DND-41 (cell line): Measurements from ENCODE around the gene AGAP1.

ENCODE experiments used
- ATAC-seq: fragments of 200-7000 bp; cut with Tn5 transposase; 3 replicates; pipeline ENCODE4 v1.9.1; 2021; ENCODE audit warnings: low read depth; ENCODE audit not compliant: insufficient read depth
- DNase-seq: peaks from one replicate; pipeline ENCODE4 v3.0.0-alpha.2; 2020
- H2AFZ ChIP-seq: 2 replicates; pipeline ENCODE4 v1.6.0; 2012; ENCODE audit warnings: low read depth, low read length
- H3K27ac ChIP-seq: 2 replicates; pipeline ENCODE4 v1.5.1; 2012; ENCODE audit warnings: low read length, inconsistent platforms
- H3K27me3 ChIP-seq: fragments of 200-600 bp; sonication (generic); 2 replicates; pipeline ENCODE4 v1.6.0; 2012; ENCODE audit warnings: low read length, mild to moderate bottlenecking, inconsistent platforms; ENCODE audit not compliant: insufficient read depth, poor library complexity
- H3K36me3 ChIP-seq: 2 replicates; pipeline ENCODE4 v1.5.1; 2012; ENCODE audit warnings: low read length, inconsistent platforms; ENCODE audit not compliant: insufficient read depth
- H3K4me1 ChIP-seq: 2 replicates; pipeline ENCODE4 v1.5.1; 2012; ENCODE audit warnings: mild to moderate bottlenecking, low read length; ENCODE audit not compliant: insufficient read depth
- H3K4me2 ChIP-seq: 2 replicates; pipeline ENCODE4 v1.6.0; 2012; ENCODE audit warnings: mild to moderate bottlenecking, moderate library complexity, low read length, inconsistent platforms; ENCODE audit not compliant: insufficient read depth
- H3K4me3 ChIP-seq, 2 experiments: fragments of 200-600 bp in 1 of 2; shearing (Covaris generic) in 1 of 2; 2 replicates each; pipeline ENCODE4 v1.5.1; 2012 to 2016; ENCODE audit warnings: inconsistent platforms in 2 of 2, low read length in 2 of 2, mild to moderate bottlenecking in 2 of 2, low read depth in 1 of 2, moderate library complexity in 1 of 2
- H3K79me2 ChIP-seq: 2 replicates; pipeline ENCODE4 v1.6.0; 2012; ENCODE audit warnings: low read length, inconsistent platforms; ENCODE audit not compliant: insufficient read depth
- H3K9ac ChIP-seq: 2 replicates; pipeline ENCODE4 v1.6.0; 2012; ENCODE audit warnings: low read depth, mild to moderate bottlenecking, inconsistent platforms, low read length, moderate library complexity
- H3K9me3 ChIP-seq: 2 replicates; pipeline ENCODE4 v1.5.1; 2012; ENCODE audit warnings: low read length, moderate library complexity, mild to moderate bottlenecking, inconsistent platforms; ENCODE audit not compliant: insufficient read depth, severe bottlenecking
- H4K20me1 ChIP-seq: 2 replicates; pipeline ENCODE4 v1.6.0; 2012; ENCODE audit warnings: low read length; ENCODE audit not compliant: insufficient read depth
- EZH2 ChIP-seq: IDR thresholded peaks from 3 replicates; pipeline ENCODE4 v1.6.1; 2012; ENCODE audit warnings: borderline replicate concordance, low read depth, mild to moderate bottlenecking, moderate library complexity, low read length, inconsistent platforms; ENCODE audit not compliant: severe bottlenecking
- TF ChIP-seq, protein P1 (sequence below): IDR thresholded peaks from 2 replicates; pipeline ENCODE4 v1.5.1; 2012; ENCODE audit warnings: borderline replicate concordance, low read length, moderate library complexity, mild to moderate bottlenecking; ENCODE audit not compliant: poor library complexity, severe bottlenecking; ENCODE audit errors: extremely low read depth

Gene AGAP1

GRCh38 chr2:235561450-235561849, 67.6 kb downstream of the AGAP1 start:
- no peaks in the 10 kb centered on the region for H3K79me2 ChIP-seq
- H3K27me3 ChIP-seq, result peaks cover 25% of the 10 kb centered on the region
- no peak overlapping the region for H2AFZ ChIP-seq
- ATAC-seq (no peak), DNase-seq (no peak)
- H3K9me3 ChIP-seq, result no peaks in the 10 kb centered on the region
- TF ChIP-seq, protein P1, sequence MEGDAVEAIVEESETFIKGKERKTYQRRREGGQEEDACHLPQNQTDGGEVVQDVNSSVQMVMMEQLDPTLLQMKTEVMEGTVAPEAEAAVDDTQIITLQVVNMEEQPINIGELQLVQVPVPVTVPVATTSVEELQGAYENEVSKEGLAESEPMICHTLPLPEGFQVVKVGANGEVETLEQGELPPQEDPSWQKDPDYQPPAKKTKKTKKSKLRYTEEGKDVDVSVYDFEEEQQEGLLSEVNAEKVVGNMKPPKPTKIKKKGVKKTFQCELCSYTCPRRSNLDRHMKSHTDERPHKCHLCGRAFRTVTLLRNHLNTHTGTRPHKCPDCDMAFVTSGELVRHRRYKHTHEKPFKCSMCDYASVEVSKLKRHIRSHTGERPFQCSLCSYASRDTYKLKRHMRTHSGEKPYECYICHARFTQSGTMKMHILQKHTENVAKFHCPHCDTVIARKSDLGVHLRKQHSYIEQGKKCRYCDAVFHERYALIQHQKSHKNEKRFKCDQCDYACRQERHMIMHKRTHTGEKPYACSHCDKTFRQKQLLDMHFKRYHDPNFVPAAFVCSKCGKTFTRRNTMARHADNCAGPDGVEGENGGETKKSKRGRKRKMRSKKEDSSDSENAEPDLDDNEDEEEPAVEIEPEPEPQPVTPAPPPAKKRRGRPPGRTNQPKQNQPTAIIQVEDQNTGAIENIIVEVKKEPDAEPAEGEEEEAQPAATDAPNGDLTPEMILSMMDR, result no peak
- TF ChIP-seq EZH2, result no peak
- H3K27ac ChIP-seq, result no peak overlapping the region
- no peak overlapping the region for H3K4me2 ChIP-seq
- no peaks in the 10 kb centered on the region for H4K20me1 ChIP-seq
- no peaks in the 10 kb centered on the region for H3K36me3 ChIP-seq
- no peak overlapping the region for H3K4me3 ChIP-seq
- no peaks in the 10 kb centered on the region for H3K4me1 ChIP-seq
- H3K9ac ChIP-seq, result no peak overlapping the region

- no peak overlapping the region for H3K9ac ChIP-seq
- H3K27me3 ChIP-seq, result peaks cover 23% of the 10 kb centered on the region
- H3K36me3 ChIP-seq, result no peaks in the 10 kb centered on the region
- TF ChIP-seq, protein P1, result no peak
- no peak for TF ChIP-seq EZH2
- no peak overlapping the region for H2AFZ ChIP-seq
- H3K4me1 ChIP-seq, result no peaks in the 10 kb centered on the region
- no peak overlapping the region for H3K4me3 ChIP-seq
- DNase-seq (no peak), ATAC-seq (no peak)
- no peaks in the 10 kb centered on the region for H4K20me1 ChIP-seq
- no peaks in the 10 kb centered on the region for H3K79me2 ChIP-seq
- H3K4me2 ChIP-seq, result no peak overlapping the region
- H3K27ac ChIP-seq, result no peak overlapping the region
- no peaks in the 10 kb centered on the region for H3K9me3 ChIP-seq
These were observed 68.4 kb downstream of the AGAP1 start for GRCh38 chr2:235562065-235562747.

DNA sequence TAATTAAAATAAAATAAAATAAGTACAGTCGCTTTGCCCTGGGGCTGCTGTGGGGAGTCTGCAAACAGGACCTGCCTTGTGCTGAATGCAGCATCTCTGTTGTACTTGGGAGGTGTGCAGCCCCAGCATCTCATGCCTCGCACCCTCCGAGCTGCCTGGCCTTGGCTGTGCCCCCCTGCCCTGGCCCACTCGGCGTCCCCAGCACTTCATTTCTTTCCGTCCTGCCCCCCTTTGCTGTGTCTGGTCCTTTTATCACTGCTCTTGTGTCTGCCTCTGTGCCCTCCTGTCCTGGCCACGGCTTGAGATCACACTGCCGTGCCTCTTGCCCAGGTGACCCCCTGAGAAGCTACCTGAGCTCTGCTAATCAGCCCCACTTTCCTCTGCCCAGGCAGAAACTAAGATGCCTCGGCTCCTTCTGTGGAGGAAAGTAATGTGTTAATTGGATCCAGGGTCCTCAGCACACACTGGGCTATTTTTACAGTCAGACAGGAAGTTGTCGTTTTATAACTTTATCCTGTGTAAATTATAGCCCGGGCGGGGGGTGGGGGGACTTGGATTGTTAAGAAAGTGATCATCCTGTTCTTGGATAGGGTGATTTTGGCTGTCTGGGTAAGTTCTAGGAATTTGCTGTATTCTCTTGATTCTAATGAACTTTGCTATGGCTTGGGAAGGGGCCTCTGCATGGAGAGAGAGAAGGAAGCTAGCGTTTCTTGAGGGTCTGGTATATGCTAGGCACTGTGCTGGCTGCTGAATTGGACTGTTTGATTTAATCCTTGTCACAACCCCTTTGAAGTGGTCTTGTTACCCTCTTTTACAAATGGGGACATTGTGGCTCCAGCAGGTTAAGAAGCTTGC, 69.4 kb downstream of the AGAP1 start:
- no peaks in the 10 kb centered on the region for H3K79me2 ChIP-seq
- no peaks in the 10 kb centered on the region for H3K36me3 ChIP-seq

More for the DNA sequence above, 69.4 kb downstream of the AGAP1 start:
- peaks cover 2% of the 10 kb centered on the region for H3K9me3 ChIP-seq
- H3K4me1 ChIP-seq, result no peaks in the 10 kb centered on the region
- peaks cover 22% of the 10 kb centered on the region for H3K27me3 ChIP-seq
- no peak overlapping the region for H3K4me2 ChIP-seq
- no peak overlapping the region for H3K27ac ChIP-seq
- DNase-seq (no peak), ATAC-seq (no peak)
- no peak overlapping the region for H3K9ac ChIP-seq
- H4K20me1 ChIP-seq, result no peaks in the 10 kb centered on the region
- H3K4me3 ChIP-seq, result no peak overlapping the region
- TF ChIP-seq EZH2, result no peak
- TF ChIP-seq, protein P1, result no peak
- no peak overlapping the region for H2AFZ ChIP-seq
